ENCODE data around the gene LRRN2.

LRRN2 gene

GRCh38 chr1:204647805-204648153 is 37.8 kb downstream of the LRRN2 start:
- no peak for TF ChIP-seq CTCF (IDR thresholded peaks at IDR 0.05; ENCODE audit: control insufficient read depth, insufficient read depth, low read depth, low read length, missing control alignments)
- no peak overlapping the region for H3K4me3 ChIP-seq (ENCODE audit: control insufficient read depth, low read depth, low read length)

GRCh38 chr1:204647114-204647804 is 38.3 kb downstream of the LRRN2 start:
- H3K4me3 ChIP-seq (ENCODE audit: control insufficient read depth, low read depth, low read length) = no peak overlapping the region
- DNase-seq (ENCODE audit: low read depth) = no peak
- TF ChIP-seq CTCF (IDR thresholded peaks at IDR 0.05; ENCODE audit: control insufficient read depth, insufficient read depth, low read depth, low read length, missing control alignments) = no peak

More at GRCh38 chr1:204647805-204648153, 37.8 kb downstream of the LRRN2 start:
- DNase-seq (ENCODE audit: low read depth) = no peak

- no peak overlapping the region for H3K4me3 ChIP-seq (ENCODE audit: control insufficient read depth, low read depth, low read length)
- no peak for DNase-seq (ENCODE audit: low read depth)
- TF ChIP-seq CTCF (IDR thresholded peaks at IDR 0.05; ENCODE audit: control insufficient read depth, insufficient read depth, low read depth, low read length, missing control alignments) = no peak
Observed at GRCh38 chr1:204645666-204646065, 39.9 kb downstream of the LRRN2 start.

DNA sequence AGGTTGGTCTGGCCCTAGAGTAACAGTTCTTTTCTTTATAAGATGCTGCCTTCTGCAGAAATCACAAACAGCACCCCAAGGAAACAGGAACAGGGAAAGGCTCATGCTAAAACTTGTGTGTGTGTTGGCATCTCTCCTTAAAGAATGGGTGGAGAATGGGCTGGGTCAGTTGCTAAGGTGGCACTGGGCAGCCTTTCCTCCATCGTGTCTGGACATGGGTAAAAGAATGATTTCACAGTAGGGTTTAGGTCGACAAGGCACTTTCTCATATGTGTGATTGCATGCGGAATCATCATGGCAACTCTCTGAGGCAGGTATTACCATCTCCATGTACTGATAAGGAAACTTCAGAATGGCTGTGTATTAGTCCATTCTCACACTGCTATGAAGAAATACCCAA is 40.3 kb downstream of the LRRN2 start:
- TF ChIP-seq CTCF (IDR thresholded peaks at IDR 0.05; ENCODE audit: control insufficient read depth, insufficient read depth, low read depth, low read length, missing control alignments) = no peak
- DNase-seq (ENCODE audit: low read depth) = no peak
- H3K4me3 ChIP-seq (ENCODE audit: control insufficient read depth, low read depth, low read length) = no peak overlapping the region

GRCh38 chr1:204643503-204643902 is 42.0 kb downstream of the LRRN2 start:
- no peak overlapping the region for H3K4me3 ChIP-seq (ENCODE audit: control insufficient read depth, low read depth, low read length)
- TF ChIP-seq CTCF (IDR thresholded peaks at IDR 0.05; ENCODE audit: control insufficient read depth, insufficient read depth, low read depth, low read length, missing control alignments) = no peak
- no peak for DNase-seq (ENCODE audit: low read depth)

DNA sequence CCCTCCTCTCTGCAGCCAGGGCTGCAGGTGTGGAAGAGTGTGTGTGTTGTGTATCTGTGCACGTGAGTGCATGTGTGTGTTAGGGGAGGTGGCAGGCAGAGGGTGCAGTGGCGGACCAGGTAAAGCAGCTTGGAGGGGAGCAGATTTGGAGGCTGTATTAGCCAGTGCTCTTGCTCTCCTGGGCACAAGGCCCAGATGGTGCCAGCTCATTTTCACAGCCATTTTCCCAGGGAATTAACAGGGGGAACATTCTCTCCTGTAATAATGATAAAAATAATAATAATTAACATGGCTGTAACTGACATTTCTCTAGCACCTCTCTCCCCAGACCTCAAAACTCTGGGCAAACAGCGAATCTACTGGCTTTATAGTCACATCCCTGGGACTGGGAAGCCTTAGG is 43.6 kb downstream of the LRRN2 start:
- H3K4me3 ChIP-seq (ENCODE audit: control insufficient read depth, low read depth, low read length) = no peak overlapping the region
- no peak for TF ChIP-seq CTCF (IDR thresholded peaks at IDR 0.05; ENCODE audit: control insufficient read depth, insufficient read depth, low read depth, low read length, missing control alignments)
- DNase-seq (ENCODE audit: low read depth) = no peak
